Ishikawa (cell line): Measurements from ENCODE around the gene ZRANB1.

Experiments used
- CEBPB ChIP-seq: IDR thresholded peaks from 2 replicates; pipeline ENCODE4 v1.6.1; 2012
- CREB1 ChIP-seq: IDR thresholded peaks from 2 replicates; pipeline ENCODE4 v1.6.1; 2012; ENCODE audit warnings: low read depth
- EGR1 ChIP-seq: IDR thresholded peaks from 2 replicates; pipeline ENCODE4 v1.6.1; 2012
- EP300 ChIP-seq: IDR thresholded peaks from 2 replicates; pipeline ENCODE4 v1.6.1; 2012; ENCODE audit warnings: borderline replicate concordance
- FOXM1 ChIP-seq: IDR thresholded peaks from 2 replicates; pipeline ENCODE4 v1.6.1; 2012; ENCODE audit warnings: low read depth, borderline replicate concordance
- MAX ChIP-seq: IDR thresholded peaks from 2 replicates; pipeline ENCODE4 v1.6.1; 2012
- NFIC ChIP-seq: IDR thresholded peaks from 2 replicates; pipeline ENCODE4 v1.6.1; 2012
- RAD21 ChIP-seq: IDR thresholded peaks from 2 replicates; pipeline ENCODE4 v1.6.1; 2012; ENCODE audit warnings: low read depth
- REST ChIP-seq: IDR thresholded peaks from 2 replicates; pipeline ENCODE4 v1.6.1; 2012; ENCODE audit warnings: low read depth, mild to moderate bottlenecking
- TAF1 ChIP-seq: IDR thresholded peaks from 2 replicates; pipeline ENCODE4 v1.6.1; 2012; ENCODE audit warnings: low read depth, mild to moderate bottlenecking
- TCF12 ChIP-seq: IDR thresholded peaks from 2 replicates; pipeline ENCODE4 v1.6.1; 2012; ENCODE audit warnings: low read depth
- ZBTB7A ChIP-seq: IDR thresholded peaks from 2 replicates; pipeline ENCODE4 v1.6.1; 2012; ENCODE audit warnings: low read depth

GRCh38 chr10:124953421-124953820, 11.5 kb downstream of the ZRANB1 start:
- no peak for TF ChIP-seq REST
- no peak for TF ChIP-seq CREB1
- no peak for TF ChIP-seq CEBPB
- no peak for TF ChIP-seq TAF1
- TF ChIP-seq NFIC = no peak
- no peak for TF ChIP-seq FOXM1
- no peak for TF ChIP-seq RAD21
- no peak for TF ChIP-seq MAX
- TF ChIP-seq EP300 = no peak
- TF ChIP-seq EGR1 = no peak
- TF ChIP-seq TCF12 = no peak
- TF ChIP-seq ZBTB7A = no peak
